IMR-90 (cell line): ENCODE data around the gene MEGF11. TPM values are rescaled to one million over a fixed set of nuclear protein-coding genes. Genes with fewer than 3 reads are reported as not detected.

Experiments used
- ATAC-seq: fragments of 200-7000 bp; cut with Tn5 transposase; 2 replicates; pipeline ENCODE4 v1.9.1; 2020; ENCODE audit warnings: low read depth, mild to moderate bottlenecking, moderate library complexity
- BruUV-seq: library from RNA; stranded (reverse); fragments of 400-500 nt; replicated peaks from 2 replicates; lab custom pipeline; 2021; lab: Mats Ljungman, UMichigan
- CTCF ChIA-PET: fragments of 300-600 bp; formaldehyde crosslinking; extraction: SDS; loops from one replicate; lab custom pipeline; 2021; ENCODE audit warnings: antibody characterized with exemption; lab: Yijun Ruan, JAX
- POLR2A ChIA-PET: fragments of 300-600 bp; sonication (Branson Sonifier 250); formaldehyde crosslinking; loops from one replicate; lab custom pipeline; 2022; ENCODE audit warnings: antibody characterized with exemption; ENCODE audit not compliant: unreplicated experiment; lab: Charles Lee
- DNase-seq: peaks from one replicate; pipeline ENCODE4 v3.0.0; 2013
- H2AFZ ChIP-seq: replicated peaks from 2 replicates; pipeline ENCODE3; 2013; ENCODE audit warnings: low read length, mild to moderate bottlenecking; ENCODE audit not compliant: poor library complexity
- H2AK5ac ChIP-seq: 2 replicates; pipeline ENCODE4 v1.6.1; 2013; ENCODE audit warnings: low read depth, low read length, inconsistent platforms
- H2AK9ac ChIP-seq: replicated peaks from 2 replicates; pipeline ENCODE3; 2013; ENCODE audit warnings: mild to moderate bottlenecking, low read depth, low read length, moderate library complexity; ENCODE audit not compliant: poor library complexity
- H2BK120ac ChIP-seq: 2 replicates; pipeline ENCODE4 v1.6.1; 2013; ENCODE audit warnings: low read depth, low read length, inconsistent platforms
- H2BK15ac ChIP-seq: 3 replicates; pipeline ENCODE4 v1.6.1; 2013; ENCODE audit warnings: low read depth, low read length, inconsistent platforms
- H2BK20ac ChIP-seq: 2 replicates; pipeline ENCODE4 v1.6.1; 2013; ENCODE audit warnings: low read depth, mild to moderate bottlenecking, inconsistent platforms, low read length, moderate library complexity
- H2BK5ac ChIP-seq: 2 replicates; pipeline ENCODE4 v1.6.1; 2013; ENCODE audit warnings: mild to moderate bottlenecking, low read depth, low read length, inconsistent platforms; ENCODE audit not compliant: poor library complexity, severe bottlenecking
- H3K14ac ChIP-seq: replicated peaks from 2 replicates; pipeline ENCODE4 v1.6.1; 2013; ENCODE audit warnings: low read depth, low read length, inconsistent platforms
- H3K18ac ChIP-seq: 2 replicates; pipeline ENCODE4 v1.6.1; 2013; ENCODE audit warnings: low read depth, low read length, control low read depth
- H3K23ac ChIP-seq: 2 replicates; pipeline ENCODE4 v1.6.1; 2013; ENCODE audit warnings: low read depth, low read length, inconsistent platforms
- H3K27ac ChIP-seq: 2 replicates; pipeline ENCODE4 v1.5.1; 2013; ENCODE audit warnings: mild to moderate bottlenecking, control low read depth, low read length; ENCODE audit not compliant: insufficient read depth
- H3K27me3 ChIP-seq: 2 replicates; pipeline ENCODE4 v1.6.1; 2013; ENCODE audit warnings: low read length; ENCODE audit not compliant: control insufficient read depth, insufficient read depth
- H3K36me3 ChIP-seq: 2 replicates; pipeline ENCODE4 v1.6.1; 2013; ENCODE audit warnings: low read length, mixed read lengths; ENCODE audit not compliant: control insufficient read depth, insufficient read depth
- H3K4ac ChIP-seq: 2 replicates; pipeline ENCODE4 v1.6.1; 2013; ENCODE audit warnings: low read depth, low read length, inconsistent platforms
- H3K4me1 ChIP-seq: 2 replicates; pipeline ENCODE4 v1.6.1; 2013; ENCODE audit warnings: low read length, mixed read lengths; ENCODE audit not compliant: control insufficient read depth, insufficient read depth
- H3K4me2 ChIP-seq: 2 replicates; pipeline ENCODE4 v1.6.1; 2013; ENCODE audit warnings: low read depth, mild to moderate bottlenecking, control low read depth, low read length, moderate library complexity
- H3K4me3 ChIP-seq: 2 replicates; pipeline ENCODE4 v1.5.1; 2013; ENCODE audit warnings: low read depth, mild to moderate bottlenecking, control low read depth, low read length, moderate library complexity; ENCODE audit not compliant: insufficient read depth
- H3K56ac ChIP-seq: 2 replicates; pipeline ENCODE4 v1.6.1; 2013; ENCODE audit warnings: low read length, inconsistent platforms; ENCODE audit not compliant: insufficient read depth; ENCODE audit errors: extremely low read depth
- H3K79me1 ChIP-seq, 2 experiments: 2 replicates each; pipeline ENCODE4 v1.6.1; 2013; ENCODE audit warnings: low read length in 2 of 2, inconsistent platforms in 1 of 2, low read depth in 1 of 2
- H3K9ac ChIP-seq: 2 replicates; pipeline ENCODE4 v1.6.1; 2013; ENCODE audit warnings: low read depth, low read length, control low read depth
- H3K9me1 ChIP-seq: 2 replicates; pipeline ENCODE4 v1.6.1; 2013; ENCODE audit warnings: low read length, inconsistent platforms; ENCODE audit not compliant: insufficient read depth
- H3K9me3 ChIP-seq: 2 replicates; pipeline ENCODE4 v1.6.1; 2013; ENCODE audit warnings: low read length; ENCODE audit not compliant: control insufficient read depth, insufficient read depth
- H4K20me1 ChIP-seq: 2 replicates; pipeline ENCODE4 v1.6.1; 2013; ENCODE audit warnings: low read length, inconsistent platforms; ENCODE audit not compliant: insufficient read depth
- H4K5ac ChIP-seq: 2 replicates; pipeline ENCODE4 v1.6.1; 2013; ENCODE audit warnings: mild to moderate bottlenecking, low read depth, low read length, control low read depth
- H4K8ac ChIP-seq, 2 experiments: 2 replicates each; pipeline ENCODE4 v1.6.1; 2013; ENCODE audit warnings: low read depth in 2 of 2, low read length in 2 of 2, control low read depth in 1 of 2, inconsistent platforms in 1 of 2
- H4K91ac ChIP-seq: 2 replicates; pipeline ENCODE4 v1.6.1; 2013; ENCODE audit warnings: low read depth, low read length, inconsistent platforms; ENCODE audit not compliant: insufficient read depth
- CEBPB ChIP-seq: IDR thresholded peaks from 2 replicates; pipeline ENCODE4 v1.6.1; 2012; ENCODE audit warnings: low read depth, low read length, improper control_type of control experiment
- CHD1 ChIP-seq: IDR thresholded peaks from 2 replicates; pipeline ENCODE4 v1.6.1; 2012; ENCODE audit warnings: low read depth, low read length, improper control_type of control experiment
- FOS ChIP-seq: fragments of 150-350 bp; IDR thresholded peaks from 2 replicates; pipeline ENCODE4 v1.6.1; 2016; ENCODE audit warnings: low read depth, low read length
- MAZ ChIP-seq: IDR thresholded peaks from 2 replicates; pipeline ENCODE4 v1.6.1; 2012; ENCODE audit warnings: low read depth, mild to moderate bottlenecking, low read length, improper control_type of control experiment, moderate library complexity, borderline replicate concordance
- POLR2A ChIP-seq: IDR thresholded peaks from 2 replicates; pipeline ENCODE4 v1.6.1; 2012; ENCODE audit warnings: mild to moderate bottlenecking, low read depth, low read length
- RAD21 ChIP-seq: IDR thresholded peaks from 2 replicates; pipeline ENCODE4 v1.6.1; 2012; ENCODE audit warnings: low read length, improper control_type of control experiment
- RCOR1 ChIP-seq: IDR thresholded peaks from 2 replicates; pipeline ENCODE4 v1.6.1; 2012; ENCODE audit warnings: mild to moderate bottlenecking, low read length, improper control_type of control experiment; ENCODE audit not compliant: insufficient replicate concordance
- RFX5 ChIP-seq: IDR thresholded peaks from 2 replicates; pipeline ENCODE4 v1.8.0; 2012; ENCODE audit warnings: low read depth, mild to moderate bottlenecking, low read length, moderate library complexity
- SMC3 ChIP-seq: fragments of 150-350 bp; IDR thresholded peaks from 2 replicates; pipeline ENCODE4 v1.6.1; 2016; ENCODE audit warnings: low read depth, mild to moderate bottlenecking, antibody characterized with exemption, low read length, moderate library complexity
- WGBS, 2 experiments: methylation state at CpG; one replicate each; pipeline versions ENCODE4 v1.1.5 to v1.1.7; 2013; ENCODE audit warnings: missing lambda C conversion rate in 2 of 2; ENCODE audit not compliant: insufficient read length in 1 of 2; ENCODE audit errors: extremely low coverage in 2 of 2; 5-methylcytosine and 5-hydroxymethylcytosine counted together
- dilution Hi-C: fragments of 300-500 bp; cut with HindIII; formaldehyde crosslinking; loops from one replicate; pipeline ENCODE4 v1.14.3; 2018; ENCODE audit warnings: low sequenced_read_pairs; ENCODE audit not compliant: unreplicated experiment
- in situ Hi-C: fragments of 300-500 bp; cut with MboI; formaldehyde crosslinking; loops from 3 replicates; pipeline ENCODE4 v1.14.3; 2019; ENCODE audit warnings: low sequenced_read_pairs, inconsistent platforms, mixed read lengths
- intact Hi-C: fragments of 100-400 bp; cut with micrococcal nuclease; formaldehyde crosslinking; loops from 2 replicates; pipeline ENCODE4 v1.10.0; 2022
- polyA plus RNA-seq, 3 experiments: library from polyadenylated mRNA; depleted of rRNA; stranded (reverse); fragments of >200 nt; gene quantifications; 2 replicates each; pipeline ENCODE4 v1.2.3, GENCODE V29; 2012; ENCODE audit warnings: low replicate concordance in 1 of 3
- total RNA-seq: library from RNA; depleted of rRNA; stranded (reverse); fragments of >200 nt; gene quantifications from 2 replicates; pipeline ENCODE4 v1.2.3, GENCODE V29; 2012
- TF ChIP-seq, protein P1 (sequence below): conservative IDR thresholded peaks from 2 replicates; pipeline ENCODE4 v1.5.1; 2012; ENCODE audit warnings: mild to moderate bottlenecking, low read depth, low read length, improper control_type of control experiment
- TF ChIP-seq, protein P2 (sequence below): fragments of 150-350 bp; IDR thresholded peaks from 2 replicates; pipeline ENCODE4 v1.6.1; 2016; ENCODE audit warnings: low read depth, mild to moderate bottlenecking, low read length, moderate library complexity, borderline replicate concordance

Gene MEGF11
- total and polyA plus RNA-seq, 2 of the 4 experiments (the other 2 are of a cell fraction), result not detected

DNA sequence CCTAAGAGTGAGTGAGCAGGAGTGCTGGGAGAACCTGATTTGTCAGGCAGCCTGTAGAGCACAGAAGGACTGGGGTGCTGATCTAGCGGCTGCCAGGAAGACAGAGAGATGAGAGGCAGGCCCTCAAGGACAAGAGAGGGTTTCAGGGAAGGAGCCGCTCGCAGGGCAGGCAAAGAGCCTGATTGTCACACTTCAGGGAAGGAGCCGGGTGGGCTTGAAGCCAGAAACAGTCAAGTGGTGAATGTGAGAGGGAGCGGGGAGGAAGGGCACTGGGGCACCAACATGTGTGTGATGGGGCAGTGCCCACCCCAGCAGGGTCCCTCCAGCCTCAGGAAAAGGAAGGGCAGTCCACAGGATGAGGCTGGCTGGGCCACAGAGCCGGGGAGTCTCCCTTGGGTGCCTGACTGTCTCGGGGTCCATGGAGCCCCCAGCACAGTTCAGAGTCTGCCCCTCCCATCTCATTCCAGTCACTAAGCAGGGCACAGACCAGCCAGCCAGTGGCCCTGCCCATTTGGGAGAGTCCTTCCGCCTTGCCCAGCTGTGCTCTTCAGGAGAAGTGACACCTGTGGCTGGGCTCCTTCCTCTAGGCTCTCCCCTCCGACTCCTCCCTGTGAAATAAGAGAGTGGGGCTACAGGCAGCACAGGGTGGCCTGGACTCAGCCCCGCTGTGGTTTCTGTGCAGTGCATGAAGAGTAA, 235.6 kb downstream of the MEGF11 start:
- no peak overlapping the region for H4K5ac ChIP-seq
- no peak overlapping the region for H3K27ac ChIP-seq
- no TSS peak for BruUV-seq
- no peaks in the 10 kb centered on the region for H3K36me3 ChIP-seq
- WGBS, 2 experiments, result 47% methylated on average over 3 of the region's 10 CpGs; no CpG with 5 or more reads in 1 of the 2 experiments
- no peak overlapping the region for H3K56ac ChIP-seq
- no peaks in the 10 kb centered on the region for H4K20me1 ChIP-seq
- no peak overlapping the region for H3K9ac ChIP-seq
- dilution Hi-C loops, result no loop called here
- ChIA-PET CTCF (no interaction called here), POLR2A (no interaction called here)
- no peak overlapping the region for H2BK5ac ChIP-seq
- no peaks in the 10 kb centered on the region for H3K79me1 ChIP-seq
- no peak overlapping the region for H3K4me3 ChIP-seq
- no peaks in the 10 kb centered on the region for H3K4me1 ChIP-seq
- no peak overlapping the region for H3K23ac ChIP-seq
- H4K91ac ChIP-seq, result no peak overlapping the region
- no peak overlapping the region for H3K4me2 ChIP-seq
- peak overlapping the region; percentile 38 for H2AK9ac ChIP-seq
- H2BK20ac ChIP-seq, result no peak overlapping the region
- DNase-seq, result no peak
- no peak overlapping the region for H2AK5ac ChIP-seq
- in situ Hi-C loops, result no loop called here
- H3K9me3 ChIP-seq, result no peaks in the 10 kb centered on the region
- H3K18ac ChIP-seq, result no peak overlapping the region
- H3K14ac ChIP-seq, result no peak overlapping the region
- ATAC-seq, result no peak
- TF ChIP-seq, protein P1, sequence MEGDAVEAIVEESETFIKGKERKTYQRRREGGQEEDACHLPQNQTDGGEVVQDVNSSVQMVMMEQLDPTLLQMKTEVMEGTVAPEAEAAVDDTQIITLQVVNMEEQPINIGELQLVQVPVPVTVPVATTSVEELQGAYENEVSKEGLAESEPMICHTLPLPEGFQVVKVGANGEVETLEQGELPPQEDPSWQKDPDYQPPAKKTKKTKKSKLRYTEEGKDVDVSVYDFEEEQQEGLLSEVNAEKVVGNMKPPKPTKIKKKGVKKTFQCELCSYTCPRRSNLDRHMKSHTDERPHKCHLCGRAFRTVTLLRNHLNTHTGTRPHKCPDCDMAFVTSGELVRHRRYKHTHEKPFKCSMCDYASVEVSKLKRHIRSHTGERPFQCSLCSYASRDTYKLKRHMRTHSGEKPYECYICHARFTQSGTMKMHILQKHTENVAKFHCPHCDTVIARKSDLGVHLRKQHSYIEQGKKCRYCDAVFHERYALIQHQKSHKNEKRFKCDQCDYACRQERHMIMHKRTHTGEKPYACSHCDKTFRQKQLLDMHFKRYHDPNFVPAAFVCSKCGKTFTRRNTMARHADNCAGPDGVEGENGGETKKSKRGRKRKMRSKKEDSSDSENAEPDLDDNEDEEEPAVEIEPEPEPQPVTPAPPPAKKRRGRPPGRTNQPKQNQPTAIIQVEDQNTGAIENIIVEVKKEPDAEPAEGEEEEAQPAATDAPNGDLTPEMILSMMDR, result no peak
- TF ChIP-seq CHD1, result no peak
- TF ChIP-seq RFX5, result no peak
- no peak for TF ChIP-seq SMC3
- TF ChIP-seq POLR2A, result no peak
- TF ChIP-seq RAD21, result no peak
- no peak for TF ChIP-seq CEBPB
- TF ChIP-seq, protein P2, sequence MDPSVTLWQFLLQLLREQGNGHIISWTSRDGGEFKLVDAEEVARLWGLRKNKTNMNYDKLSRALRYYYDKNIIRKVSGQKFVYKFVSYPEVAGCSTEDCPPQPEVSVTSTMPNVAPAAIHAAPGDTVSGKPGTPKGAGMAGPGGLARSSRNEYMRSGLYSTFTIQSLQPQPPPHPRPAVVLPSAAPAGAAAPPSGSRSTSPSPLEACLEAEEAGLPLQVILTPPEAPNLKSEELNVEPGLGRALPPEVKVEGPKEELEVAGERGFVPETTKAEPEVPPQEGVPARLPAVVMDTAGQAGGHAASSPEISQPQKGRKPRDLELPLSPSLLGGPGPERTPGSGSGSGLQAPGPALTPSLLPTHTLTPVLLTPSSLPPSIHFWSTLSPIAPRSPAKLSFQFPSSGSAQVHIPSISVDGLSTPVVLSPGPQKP, result no peak
- no peak for TF ChIP-seq MAZ
- TF ChIP-seq RCOR1, result no peak
- no peak for TF ChIP-seq FOS
- no peak overlapping the region for H2AFZ ChIP-seq
- no peak overlapping the region for H3K4ac ChIP-seq
- H3K27me3 ChIP-seq, result peaks cover 26% of the 10 kb centered on the region
- H3K9me1 ChIP-seq, result no peaks in the 10 kb centered on the region; the same call in 1 of the 2 replicates
- no peak overlapping the region for H2BK120ac ChIP-seq
- no peak overlapping the region for H4K8ac ChIP-seq
- H2BK15ac ChIP-seq, result no peak overlapping the region
- intact Hi-C loops, result no loop called here
